ENCODE measurements around the gene POLG. TPM values are rescaled to one million over a fixed set of nuclear protein-coding genes. Genes with fewer than 3 reads are reported as not detected.
A peak's percentile ranks its signal among the peaks of the same experiment; 100 is the strongest.

Gene POLG
- total RNA-seq, result 10 to 100 TPM; 38.4 to 62.0 (median 53.7) TPM

GRCh38 chr15:89334510-89335297, at the start of gene POLG:
Gene POLG, minus strand, starts transcription at chr15:89334824. Its CDS starts 1,070 bp downstream, at chr15:89333754.
- peak within 1 kb of the TSS; percentile 87 to 94 for H3K27ac ChIP-seq
- H3K4me3 ChIP-seq, result peak within 1 kb of the TSS; percentile 86 to 95
- H3K9me3 ChIP-seq, result no peaks in the 10 kb centered on the region
- DNase-seq, result peak; percentile 99
- no peaks in the 10 kb centered on the region for H3K36me3 ChIP-seq
- intact Hi-C loops (cut with DNase I; ENCODE audit: low total_unique reads), result no loop called here
- H3K27me3 ChIP-seq, result no peaks in the 10 kb centered on the region
- TF ChIP-seq POLR2A (IDR thresholded peaks at IDR 0.05) (peak; percentile 89 to 95), CTCF (IDR thresholded peaks at IDR 0.05) (peak in 1 of 4 experiments; percentile 7)
- peaks cover 11 to 23% of the 10 kb centered on the region in 2 donors for H3K4me1 ChIP-seq

- peaks cover 0 to 12% of the 10 kb centered on the region in 2 donors for H3K27me3 ChIP-seq
- no peak for DNase-seq
These were observed 49.6 kb upstream of the POLG start for GRCh38 chr15:89384176-89384604.

GRCh38 chr15:89383365-89384175, 48.9 kb upstream of the POLG start:
- intact Hi-C loops (cut with DNase I; ENCODE audit: low total_unique reads), result no loop called here
- H3K27me3 ChIP-seq, result peaks cover 0 to 18% of the 10 kb centered on the region in 2 donors

More at GRCh38 chr15:89384176-89384604, 49.6 kb upstream of the POLG start:
- no peak overlapping the region for H3K27ac ChIP-seq
- no peak for TF ChIP-seq POLR2A (IDR thresholded peaks at IDR 0.05)
- no peak for TF ChIP-seq CTCF (IDR thresholded peaks at IDR 0.05)
- H3K9me3 ChIP-seq, result no peaks in the 10 kb centered on the region
- no peak overlapping the region for H3K4me3 ChIP-seq
- no peaks in the 10 kb centered on the region for H3K36me3 ChIP-seq
- intact Hi-C loops (cut with DNase I; ENCODE audit: low total_unique reads), result no loop called here
- H3K4me1 ChIP-seq, result no peaks in the 10 kb centered on the region

GRCh38 chr15:89381888-89382686, 47.5 kb upstream of the POLG start:
- H3K36me3 ChIP-seq, result no peaks in the 10 kb centered on the region
- peaks cover 9 to 31% of the 10 kb centered on the region in 2 donors for H3K27me3 ChIP-seq
- TF ChIP-seq CTCF (IDR thresholded peaks at IDR 0.05) (no peak), POLR2A (IDR thresholded peaks at IDR 0.05) (no peak)
- H3K9me3 ChIP-seq, result no peaks in the 10 kb centered on the region
- intact Hi-C loops (cut with DNase I; ENCODE audit: low total_unique reads), result no loop called here
- H3K27ac ChIP-seq, result no peak overlapping the region
- H3K4me3 ChIP-seq, result no peak overlapping the region
- H3K4me1 ChIP-seq, result peaks cover 0 to 8% of the 10 kb centered on the region in 2 donors
- no peak for DNase-seq

More at GRCh38 chr15:89383365-89384175, 48.9 kb upstream of the POLG start:
- Histone ChIP-seq H3K4me1 (peaks cover 0 to 6% of the 10 kb centered on the region in 2 donors), H3K4me3 (no peak overlapping the region), H3K27ac (no peak overlapping the region), H3K36me3 (no peaks in the 10 kb centered on the region), H3K9me3 (no peaks in the 10 kb centered on the region)
- TF ChIP-seq POLR2A (IDR thresholded peaks at IDR 0.05) (no peak), CTCF (IDR thresholded peaks at IDR 0.05) (no peak)
- peak; percentile 47 to 54 for DNase-seq

All from uterus (tissue), 4 donors.